Vagina (tissue), 2 donors: Measurements from ENCODE around the gene CAPN9.

Source experiments
- POLR2A ChIP-seq, 2 donors: fragments of 450-650 bp; IDR thresholded peaks; one replicate each; pipeline ENCODE4 v1.6.1; 2017; ENCODE audit warnings: antibody characterized with exemption in 2 of 2, mild to moderate bottlenecking in 2 of 2, moderate library complexity in 2 of 2
- TF ChIP-seq, protein P1 (sequence below), 3 experiments: fragments of 450-650 bp in 2 of 3; fragments of 200-600 bp in 1 of 3; sonication (generic) in 1 of 3; IDR thresholded peaks; one replicate each; pipeline ENCODE4 v1.5.1; 2017 to 2019; ENCODE audit warnings: antibody characterized with exemption in 3 of 3, mild to moderate bottlenecking in 2 of 3, moderate library complexity in 2 of 3

- TF ChIP-seq, protein P1, sequence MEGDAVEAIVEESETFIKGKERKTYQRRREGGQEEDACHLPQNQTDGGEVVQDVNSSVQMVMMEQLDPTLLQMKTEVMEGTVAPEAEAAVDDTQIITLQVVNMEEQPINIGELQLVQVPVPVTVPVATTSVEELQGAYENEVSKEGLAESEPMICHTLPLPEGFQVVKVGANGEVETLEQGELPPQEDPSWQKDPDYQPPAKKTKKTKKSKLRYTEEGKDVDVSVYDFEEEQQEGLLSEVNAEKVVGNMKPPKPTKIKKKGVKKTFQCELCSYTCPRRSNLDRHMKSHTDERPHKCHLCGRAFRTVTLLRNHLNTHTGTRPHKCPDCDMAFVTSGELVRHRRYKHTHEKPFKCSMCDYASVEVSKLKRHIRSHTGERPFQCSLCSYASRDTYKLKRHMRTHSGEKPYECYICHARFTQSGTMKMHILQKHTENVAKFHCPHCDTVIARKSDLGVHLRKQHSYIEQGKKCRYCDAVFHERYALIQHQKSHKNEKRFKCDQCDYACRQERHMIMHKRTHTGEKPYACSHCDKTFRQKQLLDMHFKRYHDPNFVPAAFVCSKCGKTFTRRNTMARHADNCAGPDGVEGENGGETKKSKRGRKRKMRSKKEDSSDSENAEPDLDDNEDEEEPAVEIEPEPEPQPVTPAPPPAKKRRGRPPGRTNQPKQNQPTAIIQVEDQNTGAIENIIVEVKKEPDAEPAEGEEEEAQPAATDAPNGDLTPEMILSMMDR (IDR thresholded peaks at IDR 0.05), result no peak
- TF ChIP-seq POLR2A (IDR thresholded peaks at IDR 0.05), result no peak
Observed at GRCh38 chr1:230744382-230744781, 2.8 kb upstream of the CAPN9 start.
